ENCODE data around the gene KLC3.
A peak's percentile ranks its signal among the peaks of the same experiment; 100 is the strongest.
"Not testable (repeated sequence)": the region's sequence is repeated elsewhere in the genome, so short reads cannot be mapped to it uniquely, and the experiment has no call there.

The KLC3 gene

GRCh38 chr19:45340232-45340898 lies at the start of gene KLC3:
KLC3 (plus strand) TSS chr19:45340750; CDS start chr19:45345542, 4,792 bp downstream.
- DNase-seq (ENCODE audit: low spot score): no peak

- no peak for DNase-seq (ENCODE audit: low spot score)
Measured at GRCh38 chr19:45291834-45292233, 48.7 kb upstream of the KLC3 start.

GRCh38 chr19:45293682-45294081 lies 46.9 kb upstream of the KLC3 start:
- DNase-seq (ENCODE audit: low spot score): no peak

- DNase-seq (ENCODE audit: low spot score): peak; percentile 71
Measured at GRCh38 chr19:45294291-45295029, 46.1 kb upstream of the KLC3 start.

GRCh38 chr19:45295873-45296272 lies 44.7 kb upstream of the KLC3 start:
- no peak for DNase-seq (ENCODE audit: low spot score)

GRCh38 chr19:45296355-45296754 lies 44.2 kb upstream of the KLC3 start:
- DNase-seq (ENCODE audit: low spot score): no peak

- DNase-seq (ENCODE audit: low spot score): no peak
Measured at GRCh38 chr19:45297674-45298073, 42.9 kb upstream of the KLC3 start.

GRCh38 chr19:45298264-45298663 lies 42.3 kb upstream of the KLC3 start:
- no peak for DNase-seq (ENCODE audit: low spot score)

- no peak for DNase-seq (ENCODE audit: low spot score)
Measured at GRCh38 chr19:45299719-45300118, 40.8 kb upstream of the KLC3 start.

- DNase-seq (ENCODE audit: low spot score): no peak
Measured at GRCh38 chr19:45302416-45302815, 38.1 kb upstream of the KLC3 start.

GRCh38 chr19:45303269-45304060 lies 37.1 kb upstream of the KLC3 start:
- no peak for DNase-seq (ENCODE audit: low spot score)

GRCh38 chr19:45304141-45304926 lies 36.2 kb upstream of the KLC3 start:
- no peak for DNase-seq (ENCODE audit: low spot score)

GRCh38 chr19:45305007-45305406 lies 35.5 kb upstream of the KLC3 start:
- no peak for DNase-seq (ENCODE audit: low spot score)

- peak; percentile 55 for DNase-seq (ENCODE audit: low spot score)
Measured at GRCh38 chr19:45305421-45305820, 35.1 kb upstream of the KLC3 start.

- no peak for DNase-seq (ENCODE audit: low spot score)
Measured at GRCh38 chr19:45306040-45306439, 34.5 kb upstream of the KLC3 start.

GRCh38 chr19:45306518-45307027 lies 34.0 kb upstream of the KLC3 start:
- no peak for DNase-seq (ENCODE audit: low spot score)

GRCh38 chr19:45307361-45307760 lies 33.2 kb upstream of the KLC3 start:
- no peak for DNase-seq (ENCODE audit: low spot score)

- not testable (repeated sequence) for DNase-seq (ENCODE audit: low spot score)
Measured at GRCh38 chr19:45309322-45309721, 31.2 kb upstream of the KLC3 start.

- DNase-seq (ENCODE audit: low spot score): no peak
Measured at GRCh38 chr19:45311621-45312020, 28.9 kb upstream of the KLC3 start.

- not testable (repeated sequence) for DNase-seq (ENCODE audit: low spot score)
Measured at GRCh38 chr19:45312285-45312684, 28.3 kb upstream of the KLC3 start.

- DNase-seq (ENCODE audit: low spot score): no peak
Measured at GRCh38 chr19:45314708-45315245, 25.8 kb upstream of the KLC3 start.

All from cerebellar cortex (tissue), 1 donor.